AG09319 (cell line): Measurements from ENCODE around the gene MMP10.
A peak's percentile ranks its signal among the peaks of the same experiment; 100 is the strongest.

Source experiments
- DNase-seq: peaks from one replicate; pipeline ENCODE4 v3.0.0-alpha.2; 2010; ENCODE audit warnings: low read depth; ENCODE audit errors: extremely low read depth
- CTCF ChIP-seq: IDR thresholded peaks from 2 replicates; pipeline ENCODE4 v1.5.1; 2011; ENCODE audit warnings: low read depth, mild to moderate bottlenecking, inconsistent platforms, low read length, moderate library complexity

MMP10 gene

DNA sequence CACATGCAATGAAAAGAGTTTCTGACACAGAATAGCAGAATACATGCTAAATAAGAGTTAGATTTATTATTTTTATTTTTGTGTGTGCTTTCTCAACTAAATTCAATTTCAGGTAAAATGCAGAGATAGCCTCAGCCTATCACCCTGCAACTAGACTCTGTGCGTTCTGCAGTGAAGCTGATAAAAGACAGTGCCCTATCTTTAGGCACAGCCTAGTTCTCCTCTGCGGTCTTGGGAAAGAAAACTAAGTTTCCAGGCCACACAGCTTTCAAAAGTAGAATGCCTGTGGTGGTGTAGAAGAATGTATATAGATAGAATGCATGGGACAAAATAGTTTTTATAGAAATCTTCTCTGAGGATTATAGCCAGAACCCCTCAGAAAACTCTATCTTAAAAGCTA lies 29.5 kb upstream of the MMP10 start:
- TF ChIP-seq CTCF = no peak
- DNase-seq = no peak

DNA sequence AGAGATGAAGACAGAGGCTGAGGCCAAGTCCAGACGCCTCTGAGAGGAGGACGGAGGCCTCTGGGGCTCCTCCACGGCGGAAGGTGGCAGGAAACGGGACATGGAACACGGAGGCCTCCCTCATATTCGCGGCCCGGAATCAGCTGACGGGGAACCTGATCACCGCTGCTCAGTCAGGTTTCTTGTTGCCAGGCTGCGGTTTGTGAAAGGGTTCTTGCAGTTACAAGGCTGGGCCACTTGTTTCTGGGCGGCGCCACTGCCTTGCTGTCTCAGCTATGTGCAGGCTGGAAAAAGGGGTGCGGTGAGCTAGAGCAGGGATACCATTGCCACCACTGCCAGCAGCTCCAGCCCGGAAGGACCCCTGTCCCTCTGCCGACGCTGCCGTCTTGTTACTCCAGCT lies 27.5 kb upstream of the MMP10 start:
- TF ChIP-seq CTCF = no peak; the same call in none of the 2 replicates
- DNase-seq = no peak

GRCh38 chr11:102806296-102806695 lies 25.9 kb upstream of the MMP10 start:
- TF ChIP-seq CTCF = no peak
- DNase-seq = no peak

- DNase-seq = peak; percentile 82
- no peak for TF ChIP-seq CTCF
Measured at GRCh38 chr11:102802341-102802740, 21.9 kb upstream of the MMP10 start.

- TF ChIP-seq CTCF = no peak
- no peak for DNase-seq
Measured at GRCh38 chr11:102800767-102801166, 20.3 kb upstream of the MMP10 start.

DNA sequence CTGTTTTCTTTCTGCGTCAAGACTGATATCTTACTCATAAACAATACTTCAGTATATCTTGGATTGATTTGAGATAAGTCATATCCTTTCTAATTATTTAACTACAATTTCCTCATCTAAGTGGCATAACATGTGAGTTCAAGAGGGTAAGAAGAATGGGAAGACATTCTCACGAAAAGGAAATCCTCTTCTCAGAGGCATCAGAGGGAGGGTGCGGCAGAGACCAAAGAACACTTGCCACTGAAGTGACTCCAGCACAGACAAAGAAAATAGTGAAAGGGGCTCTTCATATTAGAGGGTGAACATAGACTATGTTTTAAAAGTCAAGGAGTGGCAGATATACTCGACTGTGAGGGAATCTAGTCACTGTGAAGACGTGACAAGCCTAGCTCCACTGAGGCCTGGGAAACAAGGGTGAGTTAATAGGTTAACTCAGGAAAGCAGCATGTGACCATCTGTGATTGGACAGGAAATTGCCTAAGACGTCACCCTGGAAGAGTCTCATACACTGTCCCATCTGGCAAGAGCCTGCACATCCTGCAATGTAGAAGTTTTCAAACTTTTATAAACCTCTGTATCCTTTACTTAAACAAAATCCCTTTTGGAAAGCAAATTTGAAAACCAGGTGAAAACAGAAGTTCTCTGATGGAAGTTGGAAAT lies 19.4 kb upstream of the MMP10 start:
- DNase-seq = no peak
- TF ChIP-seq CTCF = no peak

DNA sequence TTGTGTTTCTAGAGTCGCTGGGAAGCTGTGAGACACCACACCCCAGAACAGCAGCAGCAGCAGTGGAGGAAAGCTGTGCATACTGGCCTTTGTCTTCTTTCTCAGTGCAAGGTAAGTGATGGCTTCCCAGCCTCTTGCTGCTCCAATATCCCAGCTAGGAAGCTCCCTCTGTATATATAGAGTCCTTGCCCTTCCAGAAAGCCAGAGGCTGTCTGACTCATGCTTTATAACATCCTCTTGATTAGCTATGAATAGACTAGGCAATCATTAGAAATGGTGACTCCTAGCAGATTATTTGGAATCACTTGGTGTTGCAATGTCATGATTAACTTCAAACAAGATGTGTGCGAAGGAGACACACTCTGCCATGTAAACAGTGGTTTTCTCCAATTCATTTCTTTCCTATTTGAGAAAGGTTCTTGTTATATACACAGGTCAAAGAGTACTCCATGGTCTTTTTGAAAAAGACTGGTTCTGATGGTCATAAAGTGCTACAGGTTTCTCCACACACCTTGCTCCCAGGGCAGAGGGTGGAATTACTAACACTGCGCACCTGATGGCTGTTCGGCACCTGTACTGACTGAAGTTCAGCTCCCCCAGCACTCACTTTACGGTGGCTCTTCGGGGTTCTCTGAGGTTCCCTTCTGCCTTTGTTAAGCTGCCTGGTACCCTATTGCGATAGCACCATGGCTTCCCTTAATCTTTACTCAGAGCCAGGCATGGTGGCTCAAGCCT lies 17.8 kb upstream of the MMP10 start, which contains the start of gene MMP1:
MMP1 (minus strand) TSS at position 149 of the 735 bp plus-strand sequence; CDS start at position 81, 68 bp downstream.
- DNase-seq = peak; percentile 59
- no peak for TF ChIP-seq CTCF
